ENCODE measurements around the gene NPEPPS.

DNA sequence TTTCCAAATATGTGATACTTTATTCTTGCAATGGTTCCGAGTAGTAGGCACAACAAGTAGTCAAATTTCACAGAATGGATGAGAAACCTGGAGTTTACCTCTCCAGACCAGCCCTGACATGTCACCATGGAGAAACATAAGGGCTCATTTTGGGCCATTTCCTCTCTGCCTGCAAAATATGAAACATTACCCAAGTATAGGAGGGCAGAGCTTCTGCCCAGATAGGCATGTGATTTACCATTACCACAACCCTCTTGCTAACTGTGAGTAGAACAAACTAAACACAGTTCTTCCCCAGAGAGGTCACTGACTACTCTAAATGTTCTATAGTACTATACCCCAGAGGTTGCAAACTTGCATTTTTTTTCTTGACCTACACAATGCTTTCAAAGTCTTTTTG lies 103.1 kb downstream of the NPEPPS start:
- no peak for TF ChIP-seq POLR2A (IDR thresholded peaks at IDR 0.05; ENCODE audit: low read length)
- TF ChIP-seq GATA1 (IDR thresholded peaks at IDR 0.05; ENCODE audit: low read depth, low read length): no peak
